ENCODE results near the gene MARK1. TPM values are rescaled to one million over a fixed set of nuclear protein-coding genes. Genes with fewer than 3 reads are reported as not detected.

The MARK1 gene
- total and polyA plus RNA-seq, 2 of the 13 experiments (the other 11 are each of a cell fraction or from before 2014, with no cell fraction given), result not detected

- TF ChIP-seq TSC22D2 (CRISPR knock-in tag; IDR thresholded peaks at IDR 0.05; ENCODE audit: borderline replicate concordance) (0 out of 2 replicates have a peak, but pooled peaks have one; percentile 26), DRAP1 (CRISPR knock-in tag; IDR thresholded peaks at IDR 0.05) (peak; percentile 56; the same call in 1 of the 2 replicates), HNRNPK (IDR thresholded peaks at IDR 0.05; ENCODE audit: low read depth, low read length, poor library complexity, severe bottlenecking) (peak; percentile 74), NFYC (CRISPR knock-in tag; IDR thresholded peaks at IDR 0.05) (no peak), FOXM1 (CRISPR knock-in tag; IDR thresholded peaks at IDR 0.05) (no peak), DDIT3 (CRISPR knock-in tag; IDR thresholded peaks at IDR 0.05) (no peak), GATA4 (IDR thresholded peaks at IDR 0.05; ENCODE audit: borderline replicate concordance, low read depth) (no peak), RCOR2 (CRISPR knock-in tag; IDR thresholded peaks at IDR 0.05) (no peak), MATR3 (CRISPR knock-in tag; IDR thresholded peaks at IDR 0.05) (no peak), SIX4 (CRISPR knock-in tag; IDR thresholded peaks at IDR 0.05) (peak; percentile 29; the same call in 1 of the 2 replicates), GPN1 (CRISPR knock-in tag; IDR thresholded peaks at IDR 0.05; ENCODE audit: borderline replicate concordance) (no peak), ZNF496 (CRISPR knock-in tag; IDR thresholded peaks at IDR 0.05; ENCODE audit: insufficient replicate concordance) (no peak), DR1 (CRISPR knock-in tag; IDR thresholded peaks at IDR 0.05) (no peak; the same call in 1 of the 2 replicates), NRL (CRISPR knock-in tag; IDR thresholded peaks at IDR 0.05; ENCODE audit: borderline replicate concordance) (peak; percentile 64; the same call in 1 of the 2 replicates), RBAK (CRISPR knock-in tag; IDR thresholded peaks at IDR 0.05) (no peak), ZNF331 (CRISPR knock-in tag; IDR thresholded peaks at IDR 0.05) (peak; percentile 85), FUBP1 (CRISPR knock-in tag; IDR thresholded peaks at IDR 0.05; ENCODE audit: borderline replicate concordance) (no peak), MTF2 (CRISPR knock-in tag; IDR thresholded peaks at IDR 0.05; ENCODE audit: borderline replicate concordance) (peak; percentile 77; the same call in 1 of the 2 replicates), CSRNP2 (CRISPR knock-in tag; conservative IDR thresholded peaks at IDR 0.05; ENCODE audit: low read depth) (no peak), BORCS8-MEF2B (CRISPR knock-in tag; IDR thresholded peaks at IDR 0.05) (0 out of 2 replicates have a peak, but pooled peaks have one; percentile 41), ZNF576 (CRISPR knock-in tag; IDR thresholded peaks at IDR 0.05) (no peak)
Observed at GRCh38 chr1:220690140-220691052, 162.5 kb downstream of the MARK1 start, which contains the start of gene C1orf115 (continued).
